Measurements from ENCODE around the gene MAP3K6.

GRCh38 chr1:27339213-27339612 is 27.5 kb downstream of the MAP3K6 start:
- no peak for TF ChIP-seq CTCF (IDR thresholded peaks at IDR 0.05)
- no peak for TF ChIP-seq POLR2A (IDR thresholded peaks at IDR 0.05)
